ENCODE measurements around the gene MTHFD1L. TPM values are rescaled to one million over a fixed set of nuclear protein-coding genes. Genes with fewer than 3 reads are reported as not detected.

Gene MTHFD1L
- polyA plus RNA-seq, 2 of the 4 experiments (the other 2 are of a cell fraction), result 27.2 to 63.2 TPM

GRCh38 chr6:151148111-151148510, 282.6 kb downstream of the MTHFD1L start:
- ATAC-seq, result no peak
- H3K4me3 ChIP-seq, result no peak overlapping the region
- H3K9me3 ChIP-seq, result no peaks in the 10 kb centered on the region
- H3K4me1 ChIP-seq, result no peaks in the 10 kb centered on the region
- no peak for FAIRE-seq
- ChIA-PET POLR2A (no interaction called here), CTCF (interaction anchor here (0.8 kb wide), 1 partner anchor 256 kb away, joined by 3 read pairs; no protein-coding TSS in a partner anchor)
- no peak overlapping the region for H3K27ac ChIP-seq
- no peak for TF ChIP-seq BCL3 (IDR thresholded peaks at IDR 0.05)
- no peak for TF ChIP-seq ZC3H11A (IDR thresholded peaks at IDR 0.05)
- TF ChIP-seq USF2 (IDR thresholded peaks at IDR 0.05), result no peak
- TF ChIP-seq E2F6 (IDR thresholded peaks at IDR 0.05; ENCODE audit: borderline replicate concordance, low read depth), result no peak
- TF ChIP-seq ATOH8 (CRISPR knock-in tag; IDR thresholded peaks at IDR 0.05; ENCODE audit: low read depth), result no peak
- no peak for TF ChIP-seq HEYL (CRISPR knock-in tag; IDR thresholded peaks at IDR 0.05)
- no peak for TF ChIP-seq ZSCAN20 (CRISPR knock-in tag; IDR thresholded peaks at IDR 0.05)
- no peak for TF ChIP-seq CTCF (IDR thresholded peaks at IDR 0.05)
- TF ChIP-seq MAZ (IDR thresholded peaks at IDR 0.05; ENCODE audit: borderline replicate concordance, low read depth, low read length), result no peak
- TF ChIP-seq RNF2 (IDR thresholded peaks at IDR 0.05; ENCODE audit: borderline replicate concordance, low read depth), result no peak
- no peak for TF ChIP-seq REST (IDR thresholded peaks at IDR 0.05)
- no peak for TF ChIP-seq RAD21 (conservative IDR thresholded peaks at IDR 0.05 in 1 of 2, IDR thresholded peaks at IDR 0.05 in 1 of 2)
- no peak for TF ChIP-seq ZFP36 (IDR thresholded peaks at IDR 0.05; ENCODE audit: borderline replicate concordance, partially characterized antibody)
- H3K4me2 ChIP-seq, result no peak overlapping the region
- DNase-seq (ENCODE audit: low read depth in 1 of 2, low spot score in 1 of 2), result no peak
- 77% methylated on average over 7 of the region's 8 CpGs for WGBS (ENCODE audit: missing lambda C conversion rate)

GRCh38 chr6:151149793-151150192, 284.3 kb downstream of the MTHFD1L start:
- H3K4me3 ChIP-seq, result no peak overlapping the region
- H3K4me2 ChIP-seq, result no peak overlapping the region
- no peaks in the 10 kb centered on the region for H3K9me3 ChIP-seq
- ChIA-PET CTCF (interaction anchor here (1.3 kb wide), 1 partner anchor 175 kb away, joined by 3 read pairs; no protein-coding TSS in a partner anchor), POLR2A (no interaction called here)
- no peak overlapping the region for H3K27ac ChIP-seq
- no peak for FAIRE-seq
- H3K4me1 ChIP-seq, result no peaks in the 10 kb centered on the region
- 85% methylated on average over 3 of the region's 3 CpGs for WGBS (ENCODE audit: missing lambda C conversion rate)
- no peak for ATAC-seq
- DNase-seq (ENCODE audit: low read depth in 1 of 2, low spot score in 1 of 2), result no peak
- no peak for TF ChIP-seq HOXA7 (CRISPR knock-in tag; IDR thresholded peaks at IDR 0.05)
- TF ChIP-seq POLR2A (IDR thresholded peaks at IDR 0.05; ENCODE audit: low read length), result no peak
- TF ChIP-seq ZC3H11A (IDR thresholded peaks at IDR 0.05), result no peak
- no peak for TF ChIP-seq ESRRA (IDR thresholded peaks at IDR 0.05; ENCODE audit: borderline replicate concordance, low read length)
- no peak for TF ChIP-seq USF2 (IDR thresholded peaks at IDR 0.05)
- no peak for TF ChIP-seq NR3C1 (IDR thresholded peaks at IDR 0.05)
- TF ChIP-seq PHF8 (IDR thresholded peaks at IDR 0.05; ENCODE audit: borderline replicate concordance, low read depth), result no peak
- TF ChIP-seq ZSCAN20 (CRISPR knock-in tag; IDR thresholded peaks at IDR 0.05), result no peak
- no peak for TF ChIP-seq HEYL (CRISPR knock-in tag; IDR thresholded peaks at IDR 0.05)
- TF ChIP-seq RNF2 (IDR thresholded peaks at IDR 0.05; ENCODE audit: borderline replicate concordance, low read depth), result no peak
- no peak for TF ChIP-seq NPAS2 (CRISPR knock-in tag; IDR thresholded peaks at IDR 0.05; ENCODE audit: borderline replicate concordance)
- TF ChIP-seq RCOR1 (IDR thresholded peaks at IDR 0.05; ENCODE audit: low read depth, low read length), result no peak
- TF ChIP-seq EHF (CRISPR knock-in tag; IDR thresholded peaks at IDR 0.05), result no peak
- no peak for TF ChIP-seq HES2 (IDR thresholded peaks at IDR 0.05)
- TF ChIP-seq TP53 (CRISPR knock-in tag; IDR thresholded peaks at IDR 0.05), result no peak
- no peak for TF ChIP-seq FOXS1 (CRISPR knock-in tag; IDR thresholded peaks at IDR 0.05)
- no peak for TF ChIP-seq BCL3 (IDR thresholded peaks at IDR 0.05)
